Testis (tissue), 3 donors: ENCODE measurements around the gene AMOTL1. TPM values are rescaled to one million over a fixed set of nuclear protein-coding genes. Genes with fewer than 3 reads are reported as not detected.

Source experiments
- DNase-seq: peaks from one replicate; pipeline ENCODE4 v3.0.0-alpha.2; 2019
- H3K27ac ChIP-seq, 2 donors: fragments of 200-600 bp; sonication (generic); one replicate each; pipeline ENCODE4 v1.5.1; 2019
- H3K27me3 ChIP-seq: fragments of 200-600 bp; sonication (generic); one replicate; pipeline ENCODE4 v1.5.1; 2019
- H3K36me3 ChIP-seq: fragments of 200-600 bp; sonication (generic); one replicate; pipeline ENCODE4 v1.5.1; 2017; ENCODE audit warnings: low read depth; ENCODE audit errors: missing control alignments
- H3K4me1 ChIP-seq: fragments of 200-600 bp; sonication (generic); one replicate; pipeline ENCODE4 v1.5.1; 2019
- H3K4me3 ChIP-seq, 2 donors: fragments of 200-600 bp; sonication (generic); one replicate each; pipeline ENCODE4 v1.5.1; 2017 to 2019
- H3K9me3 ChIP-seq: fragments of 200-600 bp; sonication (generic); one replicate; pipeline ENCODE4 v1.5.1; 2017
- CTCF ChIP-seq, 3 experiments: fragments of 450-650 bp in 2 of 3; fragments of 200-600 bp in 1 of 3; sonication (generic) in 1 of 3; IDR thresholded peaks; one replicate each; pipeline ENCODE4 v1.5.1; 2016 to 2019; ENCODE audit warnings: antibody characterized with exemption in 3 of 3, mild to moderate bottlenecking in 2 of 3, moderate library complexity in 1 of 3
- POLR2A ChIP-seq: fragments of 450-650 bp; IDR thresholded peaks from one replicate; pipeline ENCODE4 v1.6.1; 2017; ENCODE audit warnings: antibody characterized with exemption, mild to moderate bottlenecking, moderate library complexity
- WGBS, 2 donors: methylation state at CpG; one replicate each; pipeline ENCODE4 v1.1.5; 2018; 5-methylcytosine and 5-hydroxymethylcytosine counted together
- intact Hi-C: fragments of 100-400 bp; cut with DNase I; formaldehyde crosslinking; loops from one replicate; pipeline ENCODE4 v1.15.1; 2023; ENCODE audit warnings: low total_unique reads
- polyA plus RNA-seq: library from polyadenylated mRNA; stranded (reverse); fragments of 350-450 nt; fragmentation: Illumina TruSeq; extraction: RNeasy Lipid Tissue Mini Kit (QIAGEN cat#74804); gene quantifications from one replicate; pipeline ENCODE4 v1.2.3, GENCODE V29; 2014; ENCODE audit warnings: low read depth, low replicate concordance; ENCODE audit not compliant: insufficient read depth
- total RNA-seq, 2 donors: library from RNA; depleted of rRNA; stranded (reverse); fragments of >200 nt; gene quantifications; one replicate each; pipeline ENCODE4 v1.2.3, GENCODE V29; 2016

The AMOTL1 gene
- total and polyA plus RNA-seq, 3 donors from 2014 or later = 17.1 to 25.4 (median 18.7) TPM

DNA sequence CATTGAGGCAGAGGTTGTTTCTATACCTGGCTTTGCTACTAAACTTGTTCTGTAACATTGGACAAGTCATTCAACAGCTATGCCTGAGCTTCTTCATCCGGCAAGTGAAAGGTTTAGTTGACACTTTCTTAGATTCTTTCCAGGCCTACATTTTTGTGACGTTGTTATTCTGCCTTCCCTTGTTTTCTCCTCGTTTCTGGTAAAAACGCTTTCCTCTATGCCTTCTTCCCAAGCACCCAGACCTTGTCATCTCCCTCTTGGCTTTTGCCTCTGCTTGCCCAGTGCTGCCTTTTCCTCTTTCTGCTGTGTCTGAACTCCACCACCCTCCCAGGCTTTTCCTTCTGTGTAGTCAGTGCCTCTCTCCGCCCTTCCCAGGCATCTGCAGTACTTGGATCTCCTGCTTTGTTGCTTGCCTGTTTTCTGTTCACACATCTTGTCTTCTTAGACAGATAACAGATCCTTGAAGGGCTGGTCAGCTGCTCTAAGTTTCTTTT lies 1.4 kb upstream of the AMOTL1 start:
- no peak overlapping the region for H3K4me3 ChIP-seq
- no peak for DNase-seq
- TF ChIP-seq CTCF (IDR thresholded peaks at IDR 0.05) (no peak), POLR2A (no peak)
- 72 to 80% methylated on average over 5 of the region's 5 CpGs for WGBS, 2 donors
- no peaks in the 10 kb centered on the region for H3K9me3 ChIP-seq
- no peaks in the 10 kb centered on the region for H3K4me1 ChIP-seq
- no peaks in the 10 kb centered on the region for H3K27me3 ChIP-seq
- intact Hi-C loops = no loop called here
- H3K36me3 ChIP-seq = no peaks in the 10 kb centered on the region
- H3K27ac ChIP-seq = no peak overlapping the region

DNA sequence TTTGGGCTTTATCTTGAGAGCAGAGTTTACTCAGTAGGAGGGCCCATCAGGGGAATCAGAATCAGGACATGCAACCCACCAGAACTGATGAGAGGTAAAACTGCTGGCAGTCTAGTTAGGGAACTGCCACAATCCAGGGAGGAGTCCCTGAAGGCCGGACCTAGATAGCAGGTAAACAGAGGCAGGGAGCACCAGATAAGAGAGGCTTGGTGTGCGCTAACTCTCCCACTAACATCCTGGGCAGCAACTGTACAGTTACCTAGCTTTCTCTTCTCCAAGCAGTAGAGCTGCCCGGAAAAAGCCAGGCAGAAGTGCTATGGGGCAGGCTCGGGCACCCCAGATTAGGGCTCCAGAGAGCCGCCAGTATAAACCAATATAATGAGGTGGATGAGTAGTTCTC lies 865 bp upstream of the AMOTL1 start:
- Histone ChIP-seq H3K27me3 (no peaks in the 10 kb centered on the region), H3K36me3 (no peaks in the 10 kb centered on the region), H3K9me3 (no peaks in the 10 kb centered on the region), H3K4me3 (peak overlapping the region in 1 of 2 donors; percentile 83), H3K27ac (peak overlapping the region; percentile 44 to 78), H3K4me1 (no peaks in the 10 kb centered on the region)
- 64 to 65% methylated on average over 5 of the region's 5 CpGs for WGBS, 2 donors
- intact Hi-C loops = no loop called here
- DNase-seq = no peak
- TF ChIP-seq CTCF (IDR thresholded peaks at IDR 0.05) (no peak), POLR2A (no peak)

- DNase-seq = peak; percentile 36
- no peaks in the 10 kb centered on the region for H3K27me3 ChIP-seq
- intact Hi-C loops = no loop called here
- H3K9me3 ChIP-seq = no peaks in the 10 kb centered on the region
- WGBS, 2 donors = 0 to 1% methylated on average over 62 to 77 of the region's 91 CpGs
- H3K27ac ChIP-seq = peak overlapping the region; percentile 44 to 78
- TF ChIP-seq POLR2A (no peak), CTCF (IDR thresholded peaks at IDR 0.05) (no peak)
- no peaks in the 10 kb centered on the region for H3K4me1 ChIP-seq
- H3K4me3 ChIP-seq = peak overlapping the region; percentile 74 to 83
- H3K36me3 ChIP-seq = no peaks in the 10 kb centered on the region
Observed at GRCh38 chr11:94768602-94769541, 716 bp downstream of the AMOTL1 start.

DNA sequence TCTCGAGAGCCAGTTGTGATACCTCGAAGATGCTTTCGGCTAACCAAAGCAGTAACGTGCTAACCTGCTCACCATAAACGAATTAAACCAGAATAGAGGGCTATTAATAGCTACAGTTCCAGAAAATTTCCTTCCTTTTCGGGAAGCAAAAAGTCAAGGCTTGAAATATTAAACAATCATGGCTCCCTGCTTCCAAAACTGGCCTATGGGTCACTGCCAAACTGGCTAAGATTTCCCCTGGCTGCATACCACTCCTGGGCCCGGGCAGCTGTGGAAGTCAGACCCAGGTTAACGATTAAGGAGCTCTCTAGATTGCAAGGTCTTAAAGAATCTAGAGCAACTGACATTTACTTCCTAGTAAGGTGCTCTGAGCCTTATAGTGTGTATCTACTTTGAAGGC lies 1.7 kb downstream of the AMOTL1 start:
- Histone ChIP-seq H3K27ac (peak overlapping the region; percentile 44 to 78), H3K4me3 (peak overlapping the region; percentile 74 to 83), H3K36me3 (no peaks in the 10 kb centered on the region), H3K4me1 (no peaks in the 10 kb centered on the region), H3K9me3 (no peaks in the 10 kb centered on the region), H3K27me3 (no peaks in the 10 kb centered on the region)
- no peak for DNase-seq
- TF ChIP-seq CTCF (IDR thresholded peaks at IDR 0.05) (no peak), POLR2A (no peak)
- 26 to 31% methylated on average over 8 of the region's 8 CpGs for WGBS, 2 donors
- intact Hi-C loops = no loop called here
